Skeletal muscle cell (primary cell): ENCODE results near the gene ORAI1.
A peak's percentile ranks its signal among the peaks of the same experiment; 100 is the strongest.
"Not testable (repeated sequence)": the region's sequence is repeated elsewhere in the genome, so short reads cannot be mapped to it uniquely, and the experiment has no call there.

Source experiments
- DNase-seq: peaks from one replicate; pipeline ENCODE4 v3.0.0-alpha.2; 2010; ENCODE audit warnings: low read depth
- H3K4me3 ChIP-seq: 2 replicates; pipeline ENCODE4 v1.5.1; 2011; ENCODE audit warnings: low read depth, mild to moderate bottlenecking, control low read depth, low read length, moderate library complexity

ORAI1 gene

DNA sequence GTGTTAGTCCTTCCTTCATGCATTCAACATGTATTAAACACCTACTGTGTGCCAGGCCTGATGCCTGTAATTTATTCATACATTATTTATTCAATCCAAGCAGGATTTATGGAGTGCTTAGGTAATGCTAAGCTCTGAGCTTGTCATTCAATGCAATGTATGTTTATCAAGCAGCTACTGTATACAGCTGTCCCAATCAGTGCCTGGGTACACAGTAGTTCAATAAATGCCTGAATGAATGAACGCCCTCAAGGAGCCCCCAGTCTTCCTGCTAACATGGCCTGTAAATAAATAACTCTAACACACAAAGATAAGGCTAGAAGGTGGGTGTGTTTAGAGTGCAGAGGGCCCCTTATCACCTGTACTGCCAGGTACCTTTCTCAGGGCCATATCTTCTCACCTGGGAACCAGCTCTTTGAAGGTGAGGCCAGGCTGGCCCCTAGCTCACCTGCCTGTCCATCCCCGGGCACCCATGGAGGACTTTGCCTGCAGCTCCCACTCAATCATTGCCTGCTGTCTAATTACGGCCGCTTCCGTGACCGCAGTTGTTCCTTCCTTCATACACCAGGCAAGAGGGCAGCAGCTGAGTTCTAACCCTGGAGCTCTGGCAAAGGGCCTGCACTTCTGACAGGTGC lies 25.5 kb upstream of the ORAI1 start:
- no peak overlapping the region for H3K4me3 ChIP-seq
- DNase-seq = no peak

- no peak overlapping the region for H3K4me3 ChIP-seq
- DNase-seq = no peak
These were observed 23.6 kb upstream of the ORAI1 start for GRCh38 chr12:121602766-121603165.

GRCh38 chr12:121603581-121603980 lies 22.7 kb upstream of the ORAI1 start:
- no peak for DNase-seq
- no peak overlapping the region for H3K4me3 ChIP-seq

- DNase-seq = no peak
These were observed 18.0 kb upstream of the ORAI1 start for GRCh38 chr12:121608301-121608700.

GRCh38 chr12:121610239-121611149 lies 15.8 kb upstream of the ORAI1 start:
- no peak overlapping the region for H3K4me3 ChIP-seq
- peak; percentile 13 for DNase-seq

More at GRCh38 chr12:121608301-121608700, 18.0 kb upstream of the ORAI1 start:
- H3K4me3 ChIP-seq = no peak overlapping the region

DNA sequence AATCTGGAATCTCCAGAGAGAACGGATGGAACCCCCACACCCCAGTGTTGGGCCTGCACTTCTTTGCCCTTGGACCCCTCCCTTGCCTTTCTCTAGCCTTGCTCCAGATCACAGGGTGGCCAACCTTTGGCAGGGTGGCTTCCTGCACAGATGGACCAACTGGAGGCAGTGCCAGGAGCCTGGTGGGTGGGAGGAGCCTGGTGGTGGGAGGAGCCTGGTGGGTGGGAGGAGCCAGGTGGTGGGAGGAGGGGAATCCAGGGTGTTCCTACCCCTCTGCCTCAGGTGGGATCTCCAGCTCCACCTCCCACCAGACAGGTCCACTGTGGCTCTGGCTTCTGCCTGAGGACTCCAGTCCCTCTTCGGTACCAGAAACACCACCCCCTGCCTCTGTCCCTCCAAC lies 15.0 kb upstream of the ORAI1 start:
- DNase-seq = no peak
- H3K4me3 ChIP-seq = no peak overlapping the region

DNA sequence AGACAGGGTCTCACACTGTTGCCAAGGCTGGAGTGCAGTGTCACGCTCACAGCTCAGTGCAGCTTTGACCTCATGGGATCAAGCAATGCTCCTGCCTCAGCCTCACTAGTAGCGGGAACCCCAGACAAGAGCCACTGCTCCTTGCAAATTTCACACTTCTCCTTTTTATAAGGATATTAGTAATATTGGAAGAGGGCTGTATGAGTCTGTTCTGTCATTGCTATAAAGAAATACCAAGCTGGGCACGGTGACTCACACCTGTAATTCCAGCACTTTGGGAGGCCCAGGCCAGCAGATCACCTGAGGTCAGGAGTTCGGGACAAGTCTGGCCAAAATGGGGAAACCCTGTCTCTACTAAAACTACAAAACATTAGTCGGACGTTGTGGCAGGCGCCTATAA lies 12.9 kb upstream of the ORAI1 start:
- no peak for DNase-seq

GRCh38 chr12:121614872-121615467 lies 11.4 kb upstream of the ORAI1 start:
- no peak overlapping the region for H3K4me3 ChIP-seq
- DNase-seq = no peak

More for the DNA sequence above, 12.9 kb upstream of the ORAI1 start:
- H3K4me3 ChIP-seq = no peak overlapping the region

DNA sequence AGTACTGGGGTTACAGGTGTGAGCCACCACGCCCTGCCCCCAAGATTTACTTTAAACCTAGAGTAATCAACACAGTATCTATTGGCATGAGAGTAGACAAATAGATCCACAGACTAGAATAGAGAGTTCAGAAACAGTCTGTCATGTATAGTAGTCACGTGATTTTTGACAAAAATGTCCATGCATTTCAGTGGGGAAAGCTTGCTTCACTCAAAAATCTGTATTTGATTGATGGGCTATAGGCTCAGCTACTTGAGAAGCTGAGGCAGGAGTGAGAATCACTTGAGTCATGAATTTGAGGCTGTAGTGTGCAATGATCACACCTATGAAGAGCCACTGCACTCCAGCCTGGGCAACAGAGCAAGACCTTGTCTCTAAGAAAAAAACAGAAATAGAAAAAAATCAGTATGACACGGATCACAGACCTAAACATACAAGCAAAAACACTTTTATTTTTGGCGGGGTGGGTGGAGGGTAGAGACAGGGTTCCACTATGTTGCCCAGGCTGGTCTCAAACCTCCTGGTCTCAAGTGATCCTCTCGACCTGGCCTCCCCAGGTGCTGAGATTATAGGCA lies 7.6 kb upstream of the ORAI1 start:
- H3K4me3 ChIP-seq = no peak overlapping the region
- DNase-seq = no peak

DNA sequence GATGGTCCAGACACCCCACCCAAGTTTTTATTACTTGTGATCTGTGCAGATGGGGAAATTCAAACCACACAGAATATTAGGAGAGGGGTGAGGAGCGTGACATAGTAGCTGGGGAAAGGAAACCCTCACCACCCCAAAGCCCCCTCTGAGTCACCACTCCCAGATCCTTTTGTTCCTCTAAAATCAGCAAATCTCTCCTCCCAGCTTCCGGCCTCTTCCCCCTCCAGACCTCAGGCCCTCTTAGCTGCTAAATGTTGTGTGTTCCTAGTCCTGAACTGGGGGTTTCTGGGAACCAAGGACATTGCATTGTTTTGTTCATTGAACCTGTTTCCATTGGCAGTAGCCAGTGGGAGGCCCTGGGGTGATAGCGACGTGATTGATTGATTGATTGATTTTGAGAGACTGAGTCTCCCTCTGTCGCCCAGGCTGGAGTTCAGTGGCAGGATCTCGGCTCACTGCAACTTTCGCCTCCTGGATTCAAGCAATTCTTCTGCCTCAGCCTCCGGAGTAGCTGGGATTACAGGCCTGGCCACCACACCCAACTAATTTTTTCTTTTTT lies 5.9 kb upstream of the ORAI1 start:
- no peak overlapping the region for H3K4me3 ChIP-seq
- no peak for DNase-seq

GRCh38 chr12:121626853-121627640 lies 717 bp downstream of the ORAI1 start:
- DNase-seq = peak; percentile 15
- peak overlapping the region; percentile 58 for H3K4me3 ChIP-seq

GRCh38 chr12:121628037-121628436 lies 1.7 kb downstream of the ORAI1 start:
- peak overlapping the region; percentile 58 for H3K4me3 ChIP-seq
- no peak for DNase-seq

- H3K4me3 ChIP-seq = no peak overlapping the region
- DNase-seq = no peak
These were observed 2.2 kb downstream of the ORAI1 start for GRCh38 chr12:121628536-121628935.

GRCh38 chr12:121630791-121631355 lies 4.5 kb downstream of the ORAI1 start:
- DNase-seq = no peak
- no peak overlapping the region for H3K4me3 ChIP-seq

DNA sequence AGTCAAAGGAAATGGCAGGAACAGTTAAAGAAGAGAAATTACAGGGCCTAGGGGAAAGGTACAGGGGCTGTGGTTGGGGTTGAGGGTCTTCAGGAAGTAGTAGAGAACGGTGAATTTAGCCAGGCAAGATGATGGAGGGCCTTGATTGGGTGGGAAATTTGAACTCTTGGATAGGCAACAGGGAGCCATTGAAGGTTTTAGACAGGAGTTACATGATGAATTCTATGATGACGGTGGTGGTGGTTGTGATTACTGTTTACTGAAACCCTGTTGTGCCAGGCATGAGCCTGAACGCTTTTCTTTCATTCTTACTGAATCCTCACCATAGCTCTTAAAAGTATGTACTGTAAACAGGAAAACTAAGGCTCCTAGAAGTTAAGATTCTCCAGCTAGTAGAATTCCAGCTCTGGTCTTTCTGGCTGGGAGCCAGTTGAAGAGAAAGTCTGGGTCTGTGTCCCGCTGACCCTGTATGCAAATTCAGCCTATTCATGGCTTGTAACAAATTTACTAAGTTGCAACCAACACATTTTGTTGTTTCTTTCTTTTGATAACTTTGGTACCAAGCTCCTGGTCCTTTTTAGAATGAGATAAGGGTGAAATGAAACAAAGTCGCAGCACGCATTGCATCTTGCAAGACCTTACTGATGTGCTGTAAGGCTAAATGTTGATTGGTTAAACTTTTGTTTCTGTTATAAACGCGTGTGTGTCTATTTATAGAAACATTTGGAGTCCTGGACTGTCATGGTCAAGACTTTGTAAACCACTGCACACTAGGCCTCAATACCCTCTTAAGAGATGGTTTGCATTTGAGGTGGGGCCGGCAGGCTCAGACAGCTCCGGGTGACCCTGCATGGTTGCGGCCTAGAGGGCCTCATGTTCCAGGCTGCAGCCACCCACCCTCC lies 6.0 kb downstream of the ORAI1 start:
- no peak for DNase-seq
- H3K4me3 ChIP-seq = no peak overlapping the region

DNA sequence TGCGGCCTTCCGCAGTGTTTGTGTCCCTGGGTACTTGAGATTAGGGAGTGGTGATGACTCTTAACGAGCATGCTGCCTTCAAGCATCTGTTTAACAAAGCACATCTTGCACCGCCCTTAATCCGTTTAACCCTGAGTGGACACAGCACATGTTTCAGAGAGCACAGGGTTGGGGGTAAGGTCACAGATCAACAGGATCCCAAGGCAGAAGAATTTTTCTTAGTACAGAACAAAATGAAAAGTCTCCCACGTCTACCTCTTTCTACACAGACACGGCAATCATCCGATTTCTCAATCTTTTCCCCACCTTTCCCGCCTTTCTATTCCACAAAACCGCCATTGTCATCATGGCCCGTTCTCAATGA lies 7.5 kb downstream of the ORAI1 start:
- H3K4me3 ChIP-seq, DNase-seq: not testable (repeated sequence)

GRCh38 chr12:121634836-121635235 lies 8.5 kb downstream of the ORAI1 start:
- no peak overlapping the region for H3K4me3 ChIP-seq
- no peak for DNase-seq
